ENCODE measurements around the gene NID2. TPM values are rescaled to one million over a fixed set of nuclear protein-coding genes. Genes with fewer than 3 reads are reported as not detected.

The NID2 gene, protein sequence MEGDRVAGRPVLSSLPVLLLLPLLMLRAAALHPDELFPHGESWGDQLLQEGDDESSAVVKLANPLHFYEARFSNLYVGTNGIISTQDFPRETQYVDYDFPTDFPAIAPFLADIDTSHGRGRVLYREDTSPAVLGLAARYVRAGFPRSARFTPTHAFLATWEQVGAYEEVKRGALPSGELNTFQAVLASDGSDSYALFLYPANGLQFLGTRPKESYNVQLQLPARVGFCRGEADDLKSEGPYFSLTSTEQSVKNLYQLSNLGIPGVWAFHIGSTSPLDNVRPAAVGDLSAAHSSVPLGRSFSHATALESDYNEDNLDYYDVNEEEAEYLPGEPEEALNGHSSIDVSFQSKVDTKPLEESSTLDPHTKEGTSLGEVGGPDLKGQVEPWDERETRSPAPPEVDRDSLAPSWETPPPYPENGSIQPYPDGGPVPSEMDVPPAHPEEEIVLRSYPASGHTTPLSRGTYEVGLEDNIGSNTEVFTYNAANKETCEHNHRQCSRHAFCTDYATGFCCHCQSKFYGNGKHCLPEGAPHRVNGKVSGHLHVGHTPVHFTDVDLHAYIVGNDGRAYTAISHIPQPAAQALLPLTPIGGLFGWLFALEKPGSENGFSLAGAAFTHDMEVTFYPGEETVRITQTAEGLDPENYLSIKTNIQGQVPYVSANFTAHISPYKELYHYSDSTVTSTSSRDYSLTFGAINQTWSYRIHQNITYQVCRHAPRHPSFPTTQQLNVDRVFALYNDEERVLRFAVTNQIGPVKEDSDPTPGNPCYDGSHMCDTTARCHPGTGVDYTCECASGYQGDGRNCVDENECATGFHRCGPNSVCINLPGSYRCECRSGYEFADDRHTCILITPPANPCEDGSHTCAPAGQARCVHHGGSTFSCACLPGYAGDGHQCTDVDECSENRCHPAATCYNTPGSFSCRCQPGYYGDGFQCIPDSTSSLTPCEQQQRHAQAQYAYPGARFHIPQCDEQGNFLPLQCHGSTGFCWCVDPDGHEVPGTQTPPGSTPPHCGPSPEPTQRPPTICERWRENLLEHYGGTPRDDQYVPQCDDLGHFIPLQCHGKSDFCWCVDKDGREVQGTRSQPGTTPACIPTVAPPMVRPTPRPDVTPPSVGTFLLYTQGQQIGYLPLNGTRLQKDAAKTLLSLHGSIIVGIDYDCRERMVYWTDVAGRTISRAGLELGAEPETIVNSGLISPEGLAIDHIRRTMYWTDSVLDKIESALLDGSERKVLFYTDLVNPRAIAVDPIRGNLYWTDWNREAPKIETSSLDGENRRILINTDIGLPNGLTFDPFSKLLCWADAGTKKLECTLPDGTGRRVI (N-terminal part only)
- 41.8 TPM for total RNA-seq
- long read RNA-seq, full-length matches to known transcripts: 6 of 19 reads
- long read RNA-seq, partial matches to known transcripts: 10 of 19 reads
- long read RNA-seq, other reads (novel, unspliced or antisense): 3 of 19 reads

DNA sequence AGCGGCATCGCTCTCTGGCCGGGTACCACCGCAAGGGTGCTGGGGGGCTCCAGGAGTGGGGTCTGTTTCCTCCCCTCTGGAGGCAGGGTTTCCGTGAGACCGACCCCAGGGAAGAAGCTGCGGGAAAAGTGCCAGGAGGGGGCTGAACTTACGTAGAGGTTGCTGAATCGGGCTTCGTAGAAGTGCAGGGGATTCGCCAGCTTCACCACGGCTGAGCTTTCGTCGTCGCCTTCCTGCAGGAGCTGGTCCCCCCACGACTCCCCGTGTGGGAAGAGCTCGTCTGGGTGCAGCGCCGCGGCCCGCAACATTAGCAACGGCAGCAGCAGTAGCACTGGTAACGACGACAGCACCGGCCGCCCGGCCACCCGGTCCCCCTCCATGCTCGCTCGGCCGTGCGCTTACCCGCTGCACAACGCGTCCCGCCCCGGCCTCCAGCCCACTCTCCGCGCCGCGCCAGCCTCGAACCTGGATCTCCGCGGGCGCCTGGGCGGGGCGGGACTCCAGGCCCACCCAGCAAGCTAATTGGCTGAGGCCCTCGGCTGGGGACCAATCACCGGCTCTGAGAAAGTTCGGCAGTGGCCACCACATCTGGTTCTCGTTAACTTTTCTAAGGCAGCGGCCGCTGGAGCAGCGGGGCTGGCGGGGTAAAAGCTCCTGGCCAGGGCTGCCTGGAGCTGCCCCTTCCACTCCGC, at the start of gene NID2:
TSS of gene NID2 (minus strand) at position 445 of the 692 bp plus-strand sequence. CDS start at position 380, 65 bp downstream.
- intact Hi-C loops (cut with DNase I): loop anchor here (2.0 kb wide), 3 partner anchors 54 to 72 kb away; no protein-coding TSS in a partner anchor

DNA sequence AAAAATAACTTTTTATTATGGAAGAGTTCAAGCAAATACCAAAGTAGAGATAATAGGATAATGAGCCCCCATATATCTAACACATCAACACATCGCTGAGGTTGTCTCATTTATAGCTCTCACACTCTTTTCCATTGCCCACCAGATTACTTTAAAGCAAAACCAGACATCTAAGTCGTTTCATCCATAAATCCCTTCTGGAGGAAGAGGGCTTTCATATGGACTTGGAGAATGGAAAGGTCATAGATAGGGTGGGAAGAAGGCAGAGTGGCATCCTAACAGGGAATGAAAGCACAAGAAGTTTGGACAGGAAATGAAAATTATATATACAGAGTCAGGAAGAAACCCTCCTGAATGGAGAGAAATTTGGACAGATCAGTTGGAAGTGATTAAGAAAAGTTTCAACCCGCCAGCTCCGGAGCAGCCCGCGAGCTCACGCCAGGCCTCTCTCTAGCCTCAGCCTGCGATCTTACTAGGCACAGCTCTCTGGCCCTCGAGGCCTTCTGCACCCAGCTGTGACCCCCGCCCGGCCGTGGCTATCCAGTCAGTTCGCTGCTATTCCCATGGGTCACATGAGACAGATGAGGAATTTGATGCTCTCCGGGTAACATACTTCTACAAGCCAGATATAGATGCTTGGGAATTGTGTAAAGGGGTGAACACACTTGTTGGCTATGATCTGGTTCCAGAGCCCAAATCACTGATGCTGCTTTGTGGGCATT, 48.4 kb upstream of the NID2 start:
- intact Hi-C loops (cut with DNase I): no loop called here
- DNase-seq (ENCODE audit: missing footprints): peak; percentile 63
- ATAC-seq: no peak

More for the DNA sequence above, at the start of gene NID2:
- ATAC-seq (peak; percentile 94), DNase-seq (ENCODE audit: missing footprints) (peak; percentile 92)

DNA sequence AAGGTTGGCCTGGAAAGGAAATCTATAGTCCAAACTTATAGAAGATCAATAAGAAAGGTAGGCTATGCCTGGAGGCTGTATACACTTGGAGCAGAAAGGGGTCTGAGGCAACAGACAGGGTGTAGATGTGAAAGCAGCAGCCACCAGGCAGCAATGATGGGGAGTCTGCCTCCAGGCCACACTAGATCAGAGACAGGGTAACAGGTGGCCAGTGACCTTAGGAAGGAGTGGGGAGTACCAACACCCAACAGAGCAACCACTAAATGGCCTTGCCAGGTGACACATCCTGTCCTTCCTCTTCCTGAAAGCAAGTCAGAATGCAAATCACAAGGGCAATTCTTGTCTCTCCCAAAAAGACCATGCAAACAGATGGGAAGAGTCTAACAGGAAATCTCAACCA, 46.4 kb upstream of the NID2 start:
- ATAC-seq (no peak), DNase-seq (ENCODE audit: missing footprints) (no peak)
- intact Hi-C loops (cut with DNase I): no loop called here

DNA sequence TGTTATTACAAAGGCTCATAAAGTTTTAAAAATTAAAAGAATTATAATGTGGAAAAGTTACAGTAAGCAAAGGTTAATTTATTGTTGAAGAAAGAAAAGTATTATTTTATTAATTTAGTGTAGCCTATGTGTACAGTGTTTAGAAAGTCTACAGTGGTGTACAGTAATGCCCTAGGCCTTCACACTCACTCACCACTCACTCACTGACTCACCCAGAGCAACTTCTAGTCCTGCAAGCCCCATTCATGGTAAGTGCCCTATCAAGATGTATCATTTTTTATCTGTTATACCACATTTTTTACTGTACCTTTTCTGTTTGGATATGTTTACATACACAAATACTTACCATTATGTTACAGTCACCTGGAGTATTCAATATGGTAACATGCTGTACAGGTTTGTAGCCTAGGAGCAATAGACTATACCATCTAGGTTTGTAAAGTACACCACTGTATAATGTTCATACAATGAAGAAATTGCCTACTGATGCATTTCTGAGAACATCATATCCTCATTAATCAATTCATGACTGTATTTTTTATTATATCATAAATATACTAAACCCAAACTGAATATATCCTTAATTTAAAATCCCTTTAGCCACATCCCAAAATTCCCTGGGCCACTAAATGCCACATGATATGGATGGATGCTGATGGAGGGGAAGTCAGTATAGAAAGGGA, 43.6 kb upstream of the NID2 start:
- ATAC-seq (no peak), DNase-seq (ENCODE audit: missing footprints) (no peak)
- intact Hi-C loops (cut with DNase I): no loop called here

DNA sequence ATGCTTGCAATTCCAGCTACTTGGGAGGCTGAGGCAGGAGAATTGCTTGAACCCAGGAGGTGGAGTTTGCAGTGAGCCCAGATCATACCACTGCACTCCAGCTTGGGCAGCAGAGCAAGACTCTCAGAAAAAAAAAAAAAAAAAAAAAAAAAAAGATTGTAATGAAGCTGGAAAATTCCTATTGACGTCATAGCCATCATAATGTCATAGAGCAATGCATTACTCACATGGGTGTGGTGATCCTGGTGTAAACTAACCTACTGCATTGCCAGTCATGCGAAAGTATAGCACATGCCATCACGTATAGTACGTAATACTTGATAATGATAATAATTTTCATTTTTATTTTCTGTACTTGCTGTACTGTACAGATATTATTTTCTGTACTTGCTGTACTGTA, 42.7 kb upstream of the NID2 start:
- DNase-seq (ENCODE audit: missing footprints) (no peak), ATAC-seq (no peak)
- intact Hi-C loops (cut with DNase I): no loop called here

DNA sequence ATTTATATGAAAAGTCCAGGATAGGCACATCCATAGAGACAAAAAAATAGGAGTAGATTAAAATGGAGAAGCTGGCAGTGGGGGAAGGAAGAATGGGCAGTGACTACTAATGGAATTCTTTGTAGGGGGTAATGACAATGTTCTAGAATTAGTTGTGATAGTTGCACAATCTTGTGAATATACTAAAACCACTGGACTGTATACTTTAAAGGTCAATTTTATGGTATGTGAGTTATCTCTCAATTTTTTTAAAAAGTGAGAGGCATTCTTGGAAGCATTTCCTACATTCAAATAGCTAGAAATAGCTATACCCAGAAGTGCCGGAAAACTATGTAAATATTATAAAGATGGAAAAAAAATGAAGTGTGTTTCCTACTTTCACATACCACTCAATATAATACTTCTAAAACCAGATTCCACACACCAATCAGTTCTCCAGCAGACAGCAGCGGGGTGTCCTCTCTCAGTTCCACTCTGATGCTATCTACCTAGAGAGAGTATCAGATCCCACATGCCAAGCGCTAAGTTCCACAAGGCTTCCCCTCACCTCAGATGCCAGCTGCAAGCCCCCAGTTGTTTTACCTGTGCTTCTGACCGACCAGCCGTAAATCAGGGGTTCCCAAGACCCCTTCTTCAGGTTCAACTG, 41.7 kb upstream of the NID2 start:
- intact Hi-C loops (cut with DNase I): no loop called here
- ATAC-seq (no peak), DNase-seq (ENCODE audit: missing footprints) (no peak)

DNA sequence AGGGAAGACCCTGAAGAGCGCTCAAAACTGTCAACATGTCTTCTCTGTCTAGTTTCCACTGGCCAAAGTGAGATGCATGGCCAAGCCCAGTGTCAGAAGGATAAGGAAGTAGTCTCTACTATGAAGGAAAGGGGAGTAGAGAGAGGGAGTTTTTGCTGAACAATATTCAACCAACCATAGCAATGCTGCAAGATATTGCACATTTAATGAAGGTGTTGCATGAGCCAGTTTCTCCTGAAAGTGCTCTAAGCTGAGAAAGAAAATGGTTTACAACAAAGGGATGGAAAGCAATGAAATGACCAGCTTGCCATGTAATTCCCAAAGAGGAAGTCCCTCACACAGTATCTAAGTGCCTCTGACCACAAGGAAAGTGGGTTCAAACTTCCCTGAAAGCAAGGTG, 40.0 kb upstream of the NID2 start:
- ATAC-seq: no peak
- DNase-seq (ENCODE audit: missing footprints): no peak
- intact Hi-C loops (cut with DNase I): no loop called here

DNA sequence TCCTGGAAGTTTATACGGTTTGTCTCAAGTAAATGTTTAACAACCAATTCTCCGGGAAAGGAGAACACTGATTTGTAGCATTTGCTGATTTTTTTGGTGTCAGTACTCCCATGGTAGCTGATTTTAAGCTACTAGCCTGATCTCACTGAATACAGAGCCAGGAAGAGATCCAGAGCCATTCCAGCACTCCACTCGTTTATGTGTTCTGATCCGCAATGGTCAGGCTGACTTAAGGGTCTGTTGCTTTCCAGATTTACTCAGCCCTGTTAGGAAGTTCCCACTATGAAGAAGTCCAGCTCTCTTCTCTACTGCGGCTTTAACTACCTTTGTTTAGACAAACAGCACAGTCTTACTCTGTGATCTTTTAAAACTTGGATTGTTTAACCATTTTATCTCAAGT, 38.0 kb upstream of the NID2 start:
- intact Hi-C loops (cut with DNase I): no loop called here
- peak; percentile 64 for ATAC-seq
- DNase-seq (ENCODE audit: missing footprints): no peak

DNA sequence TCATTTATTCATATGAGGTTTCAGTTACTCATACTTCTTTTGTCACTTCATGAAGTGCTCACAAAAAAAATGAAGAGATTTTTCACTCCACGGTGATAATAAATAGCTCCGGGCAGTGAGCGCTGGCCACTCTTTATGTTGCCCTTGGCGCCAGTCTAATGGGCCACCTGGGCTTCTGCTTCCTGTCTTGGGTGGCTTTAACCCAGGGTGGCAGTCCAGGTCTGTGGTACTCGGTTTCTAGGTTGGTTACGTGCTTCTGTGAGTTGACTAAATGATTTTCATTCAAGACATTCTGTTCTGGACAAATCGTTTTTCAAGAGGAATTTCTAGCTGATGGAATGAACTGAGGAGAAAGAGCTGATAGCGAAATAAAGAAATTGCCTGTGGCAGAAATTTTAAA, 34.6 kb upstream of the NID2 start:
- ATAC-seq: no peak
- DNase-seq (ENCODE audit: missing footprints): no peak
- intact Hi-C loops (cut with DNase I): no loop called here

DNA sequence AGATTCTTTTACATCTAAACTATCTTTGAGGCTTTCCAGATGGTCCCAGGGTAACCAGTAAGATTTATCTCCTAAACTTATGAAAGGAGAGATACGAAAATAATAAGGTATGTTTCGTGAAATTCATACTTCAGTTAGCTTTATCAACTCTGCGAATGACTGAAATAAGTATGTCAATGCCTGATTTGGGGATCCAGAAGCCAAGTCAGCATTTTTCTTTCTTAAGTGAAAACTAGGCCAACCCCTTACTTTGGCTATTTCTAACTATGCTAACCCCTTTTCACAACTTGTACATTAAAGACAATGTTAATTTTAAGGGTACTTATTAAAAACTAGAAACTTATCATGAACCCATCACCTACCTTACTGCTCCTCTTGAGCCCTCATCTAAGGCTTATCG, 26.9 kb upstream of the NID2 start:
- ATAC-seq (no peak), DNase-seq (ENCODE audit: missing footprints) (no peak)
- intact Hi-C loops (cut with DNase I): no loop called here

DNA sequence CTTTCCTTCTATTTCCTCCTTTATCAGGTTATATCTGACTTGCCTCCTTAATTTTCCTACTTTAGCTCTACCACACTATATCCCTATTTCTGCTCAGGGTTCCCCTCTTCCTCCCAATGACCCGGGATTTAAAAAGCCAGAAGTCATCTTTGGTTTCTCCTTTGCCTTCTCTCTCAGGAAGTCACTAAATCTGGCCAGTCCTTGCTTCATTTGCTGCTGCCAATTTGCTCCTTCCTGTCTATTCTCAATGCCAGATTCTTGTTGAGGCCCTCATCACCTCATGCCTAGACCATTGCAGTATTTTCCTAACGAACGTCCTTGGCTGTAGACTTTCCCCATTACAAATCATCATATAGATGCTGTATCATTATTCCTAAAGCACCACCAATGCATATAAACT, 26.5 kb upstream of the NID2 start:
- intact Hi-C loops (cut with DNase I): no loop called here

DNA sequence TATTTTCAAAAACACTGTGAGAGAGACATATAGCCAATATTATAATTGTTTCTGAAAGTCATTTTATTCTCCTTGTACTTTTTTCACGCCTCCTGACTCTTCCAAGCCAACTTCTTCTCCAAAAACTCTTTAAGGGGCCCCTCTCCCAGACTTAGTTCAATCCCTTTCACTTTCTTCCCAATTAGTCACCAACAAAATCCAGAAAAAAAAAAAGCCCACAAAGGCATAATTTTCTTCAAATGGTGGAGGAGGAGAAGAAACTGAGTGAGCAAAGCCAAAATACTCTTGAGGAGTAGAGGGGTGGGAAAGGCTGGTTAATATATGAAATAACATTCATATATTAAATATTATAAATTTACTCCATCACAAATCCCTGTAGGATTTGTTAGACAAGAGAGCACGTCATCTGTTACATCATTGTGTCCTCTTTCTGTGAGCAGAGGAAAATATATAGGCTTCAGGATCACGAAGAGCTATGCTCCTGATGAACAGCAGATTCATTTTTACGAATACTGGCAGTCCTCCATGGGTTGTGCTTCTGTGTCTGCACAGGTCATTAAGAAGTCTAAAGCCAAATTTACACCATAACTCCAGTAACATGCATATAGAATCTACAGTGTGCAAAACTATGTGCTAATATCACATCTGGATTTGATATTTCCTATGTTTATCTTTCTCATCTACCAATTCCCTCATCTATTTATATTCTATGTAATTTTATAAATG, 25.9 kb upstream of the NID2 start:
- DNase-seq (ENCODE audit: missing footprints): no peak

More for the DNA sequence above, 26.5 kb upstream of the NID2 start:
- no peak for DNase-seq (ENCODE audit: missing footprints)
- ATAC-seq: no peak

DNA sequence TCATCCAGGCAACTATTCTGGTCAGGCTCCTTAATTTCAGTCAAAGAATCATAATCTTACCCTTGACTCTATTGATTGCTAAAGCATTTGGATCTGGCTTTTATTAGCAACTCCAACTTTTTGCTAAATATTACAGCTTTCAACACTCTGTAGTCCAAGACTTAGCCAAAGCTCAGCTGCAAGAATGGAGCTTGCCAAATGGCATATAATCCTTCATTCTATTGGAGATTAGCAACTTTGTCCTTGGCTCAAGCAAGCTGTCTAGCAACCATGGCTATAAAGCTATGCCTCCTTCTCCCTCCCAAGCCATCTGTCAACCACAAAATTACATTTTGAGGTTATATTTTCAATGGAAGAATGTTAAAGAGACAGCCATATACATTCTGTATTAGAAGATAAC, 23.1 kb upstream of the NID2 start:
- intact Hi-C loops (cut with DNase I): loop anchor here (2.0 kb wide), 1 partner anchor 33 kb away; no protein-coding TSS in a partner anchor
- ATAC-seq (peak; percentile 65), DNase-seq (ENCODE audit: missing footprints) (no peak)

More for the DNA sequence above, 25.9 kb upstream of the NID2 start:
- ATAC-seq: no peak
- intact Hi-C loops (cut with DNase I): no loop called here

DNA sequence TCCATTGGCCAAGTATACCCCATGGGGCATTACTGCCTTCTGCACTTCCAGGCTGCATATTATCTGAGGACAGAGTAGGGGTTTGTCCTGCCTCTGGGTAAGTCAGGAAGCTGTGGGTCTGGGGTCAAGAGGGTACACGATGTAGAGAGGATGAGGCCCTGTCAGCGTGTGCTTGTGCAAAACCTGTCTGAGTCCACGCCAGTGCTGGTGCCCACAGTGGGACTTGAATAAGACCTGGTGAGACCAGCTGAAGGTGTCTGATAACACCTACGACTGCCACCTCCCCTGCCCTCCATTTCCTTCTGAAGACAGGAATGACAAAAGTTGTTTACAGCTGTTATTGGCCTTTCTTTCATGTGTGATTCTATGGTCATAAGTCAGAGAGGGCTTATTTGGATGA, 22.1 kb upstream of the NID2 start:
- intact Hi-C loops (cut with DNase I): loop anchor here (2.0 kb wide), 1 partner anchor 34 kb away; no protein-coding TSS in a partner anchor

DNA sequence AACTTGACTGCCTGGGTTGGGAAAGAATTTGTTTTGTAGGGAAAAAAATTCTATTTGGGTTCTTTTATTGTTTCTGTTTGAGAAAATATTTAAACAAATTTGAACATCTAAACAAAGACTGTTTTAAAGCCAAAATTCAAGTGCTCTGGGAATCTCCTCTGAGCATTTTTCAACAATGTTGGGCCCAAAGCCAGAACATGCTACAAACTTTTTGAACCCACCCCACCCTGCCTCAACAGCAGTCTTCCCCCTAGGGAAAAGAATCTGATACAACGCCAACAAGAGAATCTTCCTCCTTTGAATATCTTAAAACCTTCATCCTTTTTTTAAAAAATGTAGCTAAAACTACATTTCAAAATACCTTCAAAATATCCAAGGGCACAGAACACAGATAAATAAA, 20.4 kb upstream of the NID2 start:
- intact Hi-C loops (cut with DNase I): no loop called here
- DNase-seq (ENCODE audit: missing footprints) (no peak), ATAC-seq (no peak)

More for the DNA sequence above, 22.1 kb upstream of the NID2 start:
- no peak for DNase-seq (ENCODE audit: missing footprints)
- ATAC-seq: no peak

DNA sequence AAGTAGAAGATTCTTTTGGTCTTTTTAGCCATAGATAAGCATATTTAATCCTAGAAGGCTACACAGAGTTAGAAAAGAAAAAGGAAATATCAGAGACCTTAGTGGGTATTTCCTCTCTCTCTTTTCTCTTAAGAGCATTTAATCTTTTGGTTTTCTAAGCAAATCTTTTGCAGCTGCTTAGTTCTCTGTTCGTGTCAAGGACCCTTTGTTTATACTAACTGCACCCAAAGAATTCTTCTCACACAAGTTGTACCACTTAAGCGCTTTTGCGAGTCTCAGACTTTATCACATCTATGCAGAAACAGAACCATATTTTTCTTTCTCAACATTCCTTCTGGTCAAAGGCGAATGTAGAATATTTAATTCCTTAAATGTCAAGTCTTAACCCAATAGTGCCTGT, 17.9 kb upstream of the NID2 start:
- no peak for ATAC-seq
- intact Hi-C loops (cut with DNase I): no loop called here
- no peak for DNase-seq (ENCODE audit: missing footprints)

All from Right ventricle myocardium inferior (tissue), 1 donor.